GM19240 (cell line): ENCODE results near the gene TNFRSF4.

Source experiments
- DNase-seq: peaks from one replicate; pipeline ENCODE4 v3.0.0; 2011; ENCODE audit warnings: low spot score; ENCODE audit not compliant: insufficient read length

Gene TNFRSF4

GRCh38 chr1:1219341-1219740 is 5.4 kb upstream of the TNFRSF4 start:
- DNase-seq: no peak

GRCh38 chr1:1218524-1219200 is 4.7 kb upstream of the TNFRSF4 start:
- no peak for DNase-seq

- no peak for DNase-seq
Measured at GRCh38 chr1:1217621-1218523, 3.9 kb upstream of the TNFRSF4 start.

GRCh38 chr1:1216770-1217620 is 3.0 kb upstream of the TNFRSF4 start:
- DNase-seq: no peak

- DNase-seq: no peak
Measured at GRCh38 chr1:1215881-1216605, 2.1 kb upstream of the TNFRSF4 start.

- no peak for DNase-seq
Measured at GRCh38 chr1:1215080-1215676, 1.2 kb upstream of the TNFRSF4 start.

GRCh38 chr1:1212780-1213344 is 1.1 kb downstream of the TNFRSF4 start:
- no peak for DNase-seq

- DNase-seq: no peak
Measured at GRCh38 chr1:1211541-1212441, 2.2 kb downstream of the TNFRSF4 start.

GRCh38 chr1:1210726-1211540 is 3.0 kb downstream of the TNFRSF4 start:
- no peak for DNase-seq

GRCh38 chr1:1208713-1209433 is 5.1 kb downstream of the TNFRSF4 start:
- no peak for DNase-seq

- DNase-seq: no peak
Measured at GRCh38 chr1:1207571-1207892, 6.4 kb downstream of the TNFRSF4 start.

GRCh38 chr1:1206966-1207531 is 6.9 kb downstream of the TNFRSF4 start:
- DNase-seq: no peak

GRCh38 chr1:1206376-1206965 is 7.5 kb downstream of the TNFRSF4 start, which contains the start of gene TNFRSF18:
TSS of gene TNFRSF18 (minus strand) at chr1:1206592. CDS start at chr1:1206571, 21 bp downstream.
- DNase-seq: no peak

- no peak for DNase-seq
Measured at GRCh38 chr1:1205769-1206375, 8.1 kb downstream of the TNFRSF4 start.

GRCh38 chr1:1204998-1205768 is 8.8 kb downstream of the TNFRSF4 start:
- DNase-seq: no peak

- DNase-seq: no peak
Measured at GRCh38 chr1:1204425-1204920, 9.5 kb downstream of the TNFRSF4 start.
